H1 (cell line): ENCODE measurements around the gene LRRC3C. TPM values are rescaled to one million over a fixed set of nuclear protein-coding genes. Genes with fewer than 3 reads are reported as not detected.
A peak's percentile ranks its signal among the peaks of the same experiment; 100 is the strongest.

Experiments used
- CTCF ChIA-PET: fragments of 300-600 bp; sonication (Branson Sonifier 250); formaldehyde crosslinking; loops from one replicate; lab custom pipeline; 2021; ENCODE audit not compliant: partially characterized antibody; lab: Charles Lee
- POLR2A ChIA-PET: fragments of 300-600 bp; sonication (Branson Sonifier 250); formaldehyde crosslinking; loops from one replicate; lab custom pipeline; 2021; ENCODE audit warnings: inconsistent platforms; ENCODE audit not compliant: partially characterized antibody; lab: Charles Lee
- DNase-seq, 2 experiments: peaks; one replicate each; pipeline versions ENCODE4 v3.0.0 to v3.0.0-alpha.2; 2010 to 2022; ENCODE audit warnings: low spot score in 2 of 2, low read depth in 1 of 2, mixed read lengths in 1 of 2
- FAIRE-seq: peaks from 2 replicates; lab custom pipeline; 2011; peaks lifted over from hg19 to GRCh38; lab: Jason Lieb, UNC
- H2AFZ ChIP-seq: 2 replicates; pipeline ENCODE4 v1.8.1; 2012; ENCODE audit warnings: low read length, inconsistent platforms
- H2AK5ac ChIP-seq: 2 replicates; pipeline ENCODE4 v1.6.1; 2013; ENCODE audit warnings: low read depth, low read length
- H2BK120ac ChIP-seq: replicated peaks from 2 replicates; pipeline ENCODE3; 2013; ENCODE audit warnings: low read depth, low read length, inconsistent platforms
- H2BK12ac ChIP-seq: 2 replicates; pipeline ENCODE4 v1.6.1; 2013; ENCODE audit warnings: low read depth, low read length
- H2BK15ac ChIP-seq: 2 replicates; pipeline ENCODE4 v1.6.1; 2013; ENCODE audit warnings: low read length
- H2BK20ac ChIP-seq: 2 replicates; pipeline ENCODE4 v1.6.1; 2013; ENCODE audit warnings: low read length
- H2BK5ac ChIP-seq: 2 replicates; pipeline ENCODE4 v1.6.1; 2013; ENCODE audit warnings: low read depth, low read length
- H3K14ac ChIP-seq: 2 replicates; pipeline ENCODE4 v1.6.1; 2013; ENCODE audit warnings: inconsistent platforms; ENCODE audit not compliant: insufficient read length
- H3K18ac ChIP-seq: 2 replicates; pipeline ENCODE4 v1.6.1; 2013; ENCODE audit warnings: low read length; ENCODE audit errors: extremely low read depth
- H3K23ac ChIP-seq: 2 replicates; pipeline ENCODE4 v1.6.1; 2013; ENCODE audit warnings: inconsistent platforms; ENCODE audit not compliant: insufficient read length
- H3K23me2 ChIP-seq: 2 replicates; pipeline ENCODE4 v1.6.1; 2013; ENCODE audit warnings: low read depth, low read length
- H3K27ac ChIP-seq: 2 replicates; pipeline ENCODE4 v1.6.1; 2011; ENCODE audit warnings: low read depth, low read length, inconsistent platforms
- H3K27me3 ChIP-seq, 4 experiments: replicated peaks in 1 of 4; 1 replicate in 1 of 4; 2 replicates in 3 of 4; pipeline versions ENCODE4 v1.6.1 to v1.8.1; 2011 to 2013; ENCODE audit warnings: low read length in 3 of 4, mild to moderate bottlenecking in 3 of 4, inconsistent platforms in 2 of 4, mixed read lengths in 2 of 4, moderate library complexity in 1 of 4; ENCODE audit not compliant: control insufficient read depth in 3 of 4, insufficient read depth in 3 of 4; ENCODE audit errors: extremely low read depth in 1 of 4
- H3K36me3 ChIP-seq, 4 experiments: 2 replicates each; pipeline versions ENCODE4 v1.6.1 to v1.8.1; 2011 to 2013; ENCODE audit warnings: mild to moderate bottlenecking in 4 of 4, low read length in 3 of 4, moderate library complexity in 2 of 4, control low read depth in 1 of 4, inconsistent platforms in 1 of 4; ENCODE audit not compliant: insufficient read depth in 4 of 4, control insufficient read depth in 2 of 4
- H3K4ac ChIP-seq: replicated peaks from 2 replicates; pipeline ENCODE3; 2013; ENCODE audit warnings: low read length, low read depth, mixed read lengths, inconsistent platforms; ENCODE audit not compliant: insufficient read length
- H3K4me1 ChIP-seq, 4 experiments: replicated peaks in 1 of 4; 1 replicate in 1 of 4; 2 replicates in 3 of 4; pipeline versions ENCODE4 v1.6.1 to v1.8.1; 2011 to 2013; ENCODE audit warnings: low read length in 3 of 4, inconsistent platforms in 2 of 4, mixed read lengths in 1 of 4; ENCODE audit not compliant: insufficient read depth in 4 of 4, control insufficient read depth in 3 of 4
- H3K4me2 ChIP-seq, 2 experiments: 2 replicates each; pipeline versions ENCODE4 v1.6.1 to v1.8.1; 2011 to 2013; ENCODE audit warnings: low read depth in 2 of 2, low read length in 2 of 2, control low read depth in 1 of 2, inconsistent platforms in 1 of 2, mild to moderate bottlenecking in 1 of 2; ENCODE audit not compliant: insufficient read depth in 1 of 2
- H3K4me3 ChIP-seq, 4 experiments: fragments of 200-600, 300-600 bp in 1 of 4; sonication (generic), shearing (Covaris generic), sonication (Bioruptor Twin) in 1 of 4; 2 replicates each; pipeline versions ENCODE4 v1.5.1 to v1.8.1; 2011 to 2016; ENCODE audit warnings: low read length in 4 of 4, low read depth in 3 of 4, control low read depth in 2 of 4, inconsistent platforms in 2 of 4, mild to moderate bottlenecking in 2 of 4, mixed read lengths in 1 of 4, moderate library complexity in 1 of 4; ENCODE audit not compliant: insufficient read depth in 2 of 4; ENCODE audit errors: extremely low read depth in 1 of 4
- H3K56ac ChIP-seq: replicated peaks from 2 replicates; pipeline ENCODE3; 2013; ENCODE audit warnings: low read depth, mild to moderate bottlenecking, mixed read lengths, low read length, inconsistent platforms; ENCODE audit not compliant: insufficient read length
- H3K79me1 ChIP-seq: 2 replicates; pipeline ENCODE4 v1.6.1; 2013; ENCODE audit warnings: low read depth, low read length, control low read depth
- H3K79me2 ChIP-seq, 2 experiments: 2 replicates each; pipeline versions ENCODE4 v1.6.1 to v1.8.1; 2012 to 2013; ENCODE audit warnings: low read length in 2 of 2, mild to moderate bottlenecking in 2 of 2, inconsistent platforms in 1 of 2; ENCODE audit not compliant: insufficient read depth in 2 of 2, control insufficient read depth in 1 of 2
- H3K9ac ChIP-seq, 4 experiments: replicated peaks in 1 of 4; 1 replicate in 1 of 4; 2 replicates in 3 of 4; pipeline versions ENCODE4 v1.6.1 to v1.8.1; 2011 to 2013; ENCODE audit warnings: low read depth in 3 of 4, low read length in 3 of 4, control low read depth in 2 of 4, mild to moderate bottlenecking in 2 of 4, moderate library complexity in 2 of 4, inconsistent platforms in 1 of 4; ENCODE audit errors: extremely low read depth in 1 of 4
- H3K9me3 ChIP-seq, 2 experiments: 2 replicates each; pipeline versions ENCODE4 v1.6.1 to v1.8.1; 2012 to 2013; ENCODE audit warnings: mild to moderate bottlenecking in 2 of 2, moderate library complexity in 2 of 2, control low read depth in 1 of 2, inconsistent platforms in 1 of 2, low read depth in 1 of 2, low read length in 1 of 2, mixed read lengths in 1 of 2; ENCODE audit not compliant: insufficient read depth in 2 of 2
- H4K20me1 ChIP-seq, 2 experiments: replicated peaks in 1 of 2; 2 replicates each; pipeline versions ENCODE3 to v1.8.1; 2011 to 2013; ENCODE audit warnings: inconsistent platforms in 2 of 2, low read length in 2 of 2, mild to moderate bottlenecking in 1 of 2; ENCODE audit not compliant: insufficient read depth in 2 of 2, control insufficient read depth in 1 of 2
- H4K5ac ChIP-seq: 2 replicates; pipeline ENCODE4 v1.6.1; 2013; ENCODE audit warnings: low read length, low read depth, mixed read lengths, inconsistent platforms; ENCODE audit not compliant: insufficient read length
- H4K8ac ChIP-seq: 2 replicates; pipeline ENCODE4 v1.8.0; 2013; ENCODE audit warnings: mild to moderate bottlenecking, moderate library complexity, low read length, inconsistent platforms; ENCODE audit not compliant: insufficient read depth; ENCODE audit errors: extremely low read depth
- H4K91ac ChIP-seq: replicated peaks from 2 replicates; pipeline ENCODE3; 2013; ENCODE audit warnings: low read length, mixed read lengths, inconsistent platforms; ENCODE audit not compliant: insufficient read length
- TCF12 ChIP-seq: IDR thresholded peaks from 2 replicates; pipeline ENCODE4 v1.6.1; 2011; ENCODE audit warnings: low read depth, mild to moderate bottlenecking, low read length
- WGBS, 2 experiments: shearing (Covaris generic) in 1 of 2; methylation state at CpG; one replicate each; pipeline versions ENCODE4 v1.1.6 to v1.1.7; 2013 to 2015; ENCODE audit warnings: low lambda C conversion rate in 2 of 2, mixed read lengths in 2 of 2, inconsistent platforms in 1 of 2, low coverage in 1 of 2, missing lambda C conversion rate in 1 of 2; ENCODE audit not compliant: insufficient replicate concordance in 2 of 2, insufficient coverage in 1 of 2, insufficient read length in 1 of 2; ENCODE audit errors: extremely low coverage in 1 of 2, missing lambda C conversion rate in 1 of 2; 5-methylcytosine and 5-hydroxymethylcytosine counted together
- polyA plus RNA-seq, 7 experiments: library from polyadenylated mRNA; depleted of rRNA in 3 of 7; stranded (reverse) in 5 of 7; unstranded in 2 of 7; fragments of >200 nt in 5 of 7; fragments of 200-250 nt in 2 of 7; gene quantifications; 1 replicate in 5 of 7; 2 replicates in 1 of 7; 4 replicates in 1 of 7; pipeline versions ENCODE4 v1.2.1 to v1.2.3, GENCODE V29; 2011 to 2013; ENCODE audit warnings: missing spikeins in 2 of 7, mixed read lengths in 2 of 7
- total RNA-seq: library from RNA; stranded (reverse); fragmentation: NEBNext Ultra II Directional; extraction: Animal tissue kit (Norgen Biotek cat#: 25700); gene quantifications from 2 replicates; pipeline ENCODE4 v1.2.1, GENCODE V29; 2021

The LRRC3C gene
- total and polyA plus RNA-seq, 2 of the 8 experiments (the other 6 are each of a cell fraction or from before 2014, with no cell fraction given) = not detected

DNA sequence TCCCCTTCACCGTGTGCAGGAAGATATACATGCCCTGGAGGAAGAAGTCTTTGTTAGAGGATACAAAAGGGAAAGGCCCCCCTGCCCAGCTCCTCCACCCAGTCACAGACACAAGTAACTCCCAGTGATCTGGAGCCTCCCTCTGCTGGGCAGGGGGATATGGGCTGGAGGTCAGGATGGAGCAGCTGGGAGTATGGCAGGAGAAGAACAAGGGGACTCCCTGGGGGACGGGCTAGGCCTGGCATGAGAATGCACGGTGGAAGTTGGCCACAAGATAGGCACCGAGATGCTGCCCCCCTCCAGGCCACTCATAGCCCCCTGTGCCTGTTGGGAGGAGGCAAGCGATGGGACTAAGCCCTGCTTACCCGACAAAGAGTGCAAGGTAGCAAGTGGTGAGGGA is 4.3 kb upstream of the LRRC3C start:
- POLR2A ChIA-PET = interaction anchor here (1.6 kb wide), 1 partner anchor 8 kb away, joined by 4 read pairs; no protein-coding TSS in a partner anchor

More for the DNA sequence above, 4.3 kb upstream of the LRRC3C start:
- H3K79me1 ChIP-seq = peaks cover 13% of the 10 kb centered on the region
- no peak for DNase-seq
- CTCF ChIA-PET = interaction anchor here (0.6 kb wide), 1 partner anchor 193 kb away, joined by 3 read pairs; the partner anchor contains the start of gene MIEN1
- WGBS, 2 experiments = 87% methylated on average over 6 of the region's 6 CpGs; no CpG with 5 or more reads in 1 of the 2 experiments
- peaks cover 13 to 24% (median 19%) of the 10 kb centered on the region in 4 experiments; a peak in 7 of 8 replicates for H3K36me3 ChIP-seq
- peaks cover 8% of the 10 kb centered on the region; the same call in 1 of the 2 replicates for H3K23me2 ChIP-seq
- H3K23ac ChIP-seq = no peak overlapping the region
- no peak overlapping the region for H2BK120ac ChIP-seq
- H2BK15ac ChIP-seq = no peak overlapping the region
- H3K9me3 ChIP-seq = no peaks in the 10 kb centered on the region
- H3K4me3 ChIP-seq = no peak overlapping the region
- H3K4ac ChIP-seq = no peak overlapping the region
- H3K79me2 ChIP-seq = peaks cover 0 to 30% of the 10 kb centered on the region in 2 experiments; a peak in 2 of 4 replicates
- no peak overlapping the region for H2AFZ ChIP-seq
- no peak overlapping the region for H2BK20ac ChIP-seq
- peak overlapping the region; percentile 59; the same call in 1 of the 2 replicates for H4K8ac ChIP-seq
- peaks cover 18 to 23% of the 10 kb centered on the region in 2 experiments for H4K20me1 ChIP-seq
- no peak overlapping the region for H2AK5ac ChIP-seq
- FAIRE-seq = no peak
- H2BK5ac ChIP-seq = no peak overlapping the region
- no peak overlapping the region for H3K56ac ChIP-seq
- peak overlapping the region; percentile 17; the same call in 1 of the 2 replicates for H3K27ac ChIP-seq
- no peak overlapping the region for H3K18ac ChIP-seq
- H3K9ac ChIP-seq = 0 out of 7 replicates have a peak overlapping the region, but pooled peaks of 1 of the 4 experiments have one; percentile 7
- no peak overlapping the region for H3K14ac ChIP-seq
- no peak overlapping the region for H2BK12ac ChIP-seq
- H3K4me2 ChIP-seq = no peak overlapping the region
- peaks cover 5 to 21% (median 13%) of the 10 kb centered on the region in 4 experiments for H3K4me1 ChIP-seq
- no peak overlapping the region for H4K5ac ChIP-seq
- no peaks in the 10 kb centered on the region for H3K27me3 ChIP-seq
- H4K91ac ChIP-seq = no peak overlapping the region
- TF ChIP-seq TCF12 = no peak
